Stimulated activated CD8-positive, alpha-beta memory T cell treated with anti-CD3 and anti-CD28 coated beads, Interleukin-12 subunit alpha, Interleukin-12 subunit beta, amount 100 ng/mL, for 1 hour (primary cell): ENCODE results near the gene LRRC75A.

Experiments used
- DNase-seq: peaks from one replicate; pipeline ENCODE4 v3.0.0-alpha.2; 2020; ENCODE audit warnings: low read depth

The LRRC75A gene

DNA sequence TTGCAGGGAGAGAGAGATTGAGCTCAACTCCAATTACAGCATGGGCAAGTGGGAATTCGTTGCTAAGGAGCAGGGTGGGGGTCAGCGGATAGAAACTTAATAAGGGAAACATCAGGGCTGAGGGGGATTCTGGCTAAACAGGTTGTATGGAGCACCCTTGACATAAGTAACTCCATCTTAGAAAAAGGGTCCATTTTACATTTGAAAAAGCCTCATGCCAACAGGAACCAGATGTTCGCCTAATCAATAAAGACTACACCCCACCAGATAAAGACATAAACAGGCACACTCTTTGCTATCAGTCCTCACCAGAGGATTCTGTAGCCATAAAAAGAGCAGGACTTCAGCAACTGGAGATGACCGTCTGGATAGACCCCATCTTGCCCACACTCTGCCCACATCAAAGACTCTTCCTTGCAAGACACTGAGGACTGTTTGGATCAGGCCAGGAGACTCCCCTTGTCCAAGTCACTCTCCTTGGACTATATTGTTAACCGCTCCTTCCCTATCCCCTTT, 1.6 kb upstream of the LRRC75A start:
- no peak for DNase-seq

DNA sequence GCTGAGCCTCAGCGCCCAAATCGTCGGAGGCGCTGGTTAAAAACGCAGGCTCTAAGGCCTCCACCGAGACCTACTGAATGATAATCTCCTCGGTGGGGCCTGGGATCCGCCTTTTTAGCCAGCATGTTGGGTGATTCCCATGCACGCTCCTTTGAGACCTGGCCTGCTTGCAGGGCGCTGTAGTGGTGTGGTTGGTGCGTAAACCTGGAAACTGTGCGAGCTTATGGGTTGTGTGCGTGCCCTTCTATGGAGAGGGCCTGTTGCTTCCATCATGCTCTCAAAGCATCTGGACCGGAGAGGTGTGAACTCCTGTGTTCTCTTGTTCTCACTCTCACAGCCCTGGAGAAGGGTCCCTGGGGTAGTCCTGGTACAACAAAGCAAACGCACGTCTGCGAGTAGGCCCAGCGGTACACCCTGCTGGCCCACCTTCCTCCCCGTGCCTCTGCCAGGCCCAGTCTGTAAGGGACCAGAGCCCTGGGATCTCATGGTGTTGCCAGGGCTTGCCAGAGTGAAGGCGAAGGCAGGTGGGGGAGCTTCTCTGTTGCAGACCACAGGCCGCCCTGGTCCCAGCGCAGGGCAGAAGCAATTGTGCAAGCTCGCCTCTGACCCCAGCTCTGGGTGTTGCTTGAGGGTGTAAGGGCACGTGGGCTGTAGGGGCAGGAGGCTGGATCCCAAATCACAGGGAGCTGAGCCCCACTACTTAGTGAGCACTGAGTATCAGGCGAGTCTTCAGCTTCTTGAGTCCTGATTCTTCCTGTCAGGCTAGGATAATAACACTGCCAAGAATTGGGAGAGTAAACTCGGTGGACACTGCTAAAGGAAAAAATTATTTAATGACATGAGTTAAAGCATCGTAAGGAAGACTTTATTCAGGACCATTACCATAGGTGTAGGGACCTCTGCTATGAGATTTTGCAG, 879 bp upstream of the LRRC75A start:
- DNase-seq = no peak

DNA sequence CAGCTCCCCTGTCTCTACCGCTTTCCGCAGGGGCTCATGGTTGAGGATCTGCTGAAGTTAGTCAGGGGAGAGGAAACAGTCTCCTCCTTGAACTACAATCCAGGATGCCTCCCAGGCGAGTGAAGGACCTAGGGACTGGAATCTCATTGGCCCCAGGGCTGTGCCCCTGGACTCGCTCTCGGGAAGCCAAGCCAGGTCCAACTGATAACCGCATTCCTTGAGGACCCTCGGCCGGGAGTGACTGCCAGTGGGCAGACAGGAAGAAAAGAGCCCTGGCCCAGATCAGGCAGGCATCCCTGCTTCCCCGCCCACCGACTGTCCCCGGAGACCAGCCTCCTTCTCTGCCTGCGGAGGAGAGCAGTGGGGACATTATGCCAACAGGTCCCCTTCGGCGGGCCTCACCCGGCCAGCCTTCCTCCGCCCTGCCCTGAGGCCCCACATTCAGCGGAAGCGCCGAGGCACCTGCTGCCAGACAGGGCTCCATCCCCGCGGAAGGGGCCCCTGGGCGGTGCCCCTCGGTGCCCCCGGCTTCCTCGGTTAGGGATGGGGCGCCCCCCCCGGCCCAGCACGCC, 776 bp downstream of the LRRC75A start:
- peak; percentile 1 for DNase-seq

DNA sequence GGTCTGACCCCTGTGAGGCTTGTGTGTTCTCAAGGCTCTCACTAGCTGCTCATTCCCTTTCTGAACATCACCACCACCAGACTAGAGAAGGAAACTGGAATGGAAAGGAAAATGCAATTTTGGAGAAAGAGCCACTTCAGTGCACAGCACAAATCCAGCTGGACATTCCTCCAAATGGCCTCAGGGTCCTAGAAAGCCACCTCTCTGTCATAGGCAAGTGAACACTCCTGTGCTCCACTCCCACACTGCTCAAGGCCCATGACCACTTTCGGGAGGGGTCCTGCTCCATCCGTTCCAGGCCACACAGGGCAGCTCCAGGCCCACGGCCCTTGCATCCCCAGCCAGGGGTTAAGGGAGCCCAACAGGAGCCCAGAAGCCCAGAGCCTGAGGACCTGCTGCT, 2.6 kb downstream of the LRRC75A start:
- no peak for DNase-seq

DNA sequence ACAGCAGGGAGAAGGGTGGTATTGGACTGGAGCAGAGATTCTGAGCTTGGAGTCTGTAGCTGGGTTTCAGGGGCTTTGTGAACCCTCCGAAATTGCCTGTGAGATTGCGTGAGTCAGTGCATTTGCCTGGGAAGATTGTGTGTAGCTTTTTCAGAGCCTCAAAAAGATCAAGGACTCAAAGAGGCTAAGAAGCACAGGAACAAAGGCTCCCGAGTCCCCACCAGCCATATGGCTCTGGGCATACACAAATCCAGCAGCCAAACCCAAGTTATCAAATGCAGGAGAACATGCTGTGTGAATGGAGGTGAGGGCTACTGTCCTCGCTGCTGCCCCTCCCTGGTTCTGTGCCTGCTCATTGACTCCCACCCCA, 3.0 kb downstream of the LRRC75A start:
- DNase-seq = no peak

DNA sequence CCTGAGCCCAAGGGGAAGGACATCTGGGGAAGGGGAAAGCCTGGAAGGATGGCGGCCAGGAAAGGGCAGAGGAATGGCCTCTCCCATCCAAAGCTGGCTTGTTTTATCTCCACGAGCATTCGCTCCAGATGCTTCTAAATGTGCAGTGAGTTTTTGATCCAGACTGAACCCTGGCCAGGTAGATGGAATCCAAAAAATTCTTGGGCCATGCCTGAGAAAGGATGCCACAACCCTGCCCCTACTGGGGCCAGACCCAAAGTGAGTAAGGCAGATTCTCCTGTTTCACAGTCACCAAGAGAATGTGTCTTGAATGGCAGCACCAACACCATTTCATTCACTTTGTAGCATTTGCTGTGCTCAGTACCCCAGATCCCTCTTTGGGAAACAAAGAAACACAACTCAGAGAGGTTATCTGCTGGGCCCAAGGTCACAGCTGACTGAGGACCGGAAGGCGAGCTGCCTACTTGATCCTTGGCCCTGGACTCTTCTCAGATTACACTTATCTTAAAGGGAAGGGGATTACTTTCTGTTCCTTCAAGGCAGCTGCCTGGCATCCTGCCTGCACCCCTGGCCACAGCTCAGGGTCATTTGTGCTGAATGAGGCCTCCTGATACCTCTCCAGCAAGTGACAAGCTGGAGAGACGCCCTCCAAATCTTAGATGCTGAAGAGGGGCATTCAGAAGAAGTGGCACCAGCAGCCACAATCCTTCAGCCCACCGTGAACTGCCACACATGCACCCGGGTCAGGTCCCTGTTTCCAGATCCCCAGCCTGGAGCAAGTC, 3.6 kb downstream of the LRRC75A start:
- no peak for DNase-seq

DNA sequence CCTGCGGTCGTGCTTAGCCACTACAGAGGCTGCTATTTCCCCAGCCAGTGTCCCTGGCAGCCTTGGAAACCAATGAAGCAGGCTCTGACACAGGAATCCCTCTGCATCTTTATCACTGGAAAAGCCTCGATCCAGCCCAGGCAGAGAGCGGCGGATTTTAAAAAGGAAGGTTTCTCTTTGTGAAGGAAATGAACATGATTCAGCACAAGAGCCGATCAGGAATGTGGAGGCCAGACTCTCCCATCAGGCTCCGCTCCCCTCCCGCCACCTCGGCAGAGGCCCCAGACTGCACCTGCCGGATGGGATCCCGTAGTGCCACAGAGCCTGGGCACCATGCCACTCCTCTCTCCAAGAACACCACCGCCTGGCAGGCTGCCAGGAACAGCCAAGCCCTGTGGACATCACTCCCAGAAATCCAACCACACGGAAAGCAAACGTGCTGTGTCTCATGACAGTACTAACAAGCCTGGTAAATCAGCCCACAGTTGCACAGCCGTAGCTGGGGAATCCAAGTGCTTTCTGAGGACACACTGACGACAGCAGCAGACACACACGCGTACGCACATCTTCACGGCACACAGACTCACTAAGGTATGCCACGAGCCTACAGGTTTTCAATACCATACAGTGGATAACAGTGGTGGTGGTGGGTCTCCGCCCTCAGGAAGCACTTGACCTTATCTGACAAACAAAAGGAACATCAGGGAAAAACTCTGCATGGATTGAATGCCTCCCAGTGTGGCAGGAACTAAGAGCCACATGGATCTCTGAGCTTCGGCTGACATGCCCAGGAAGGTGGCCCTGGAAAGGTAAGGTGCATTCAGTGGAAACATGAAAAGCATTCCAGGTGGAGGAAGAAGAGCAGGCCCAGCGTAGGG, 5.4 kb downstream of the LRRC75A start:
- no peak for DNase-seq

DNA sequence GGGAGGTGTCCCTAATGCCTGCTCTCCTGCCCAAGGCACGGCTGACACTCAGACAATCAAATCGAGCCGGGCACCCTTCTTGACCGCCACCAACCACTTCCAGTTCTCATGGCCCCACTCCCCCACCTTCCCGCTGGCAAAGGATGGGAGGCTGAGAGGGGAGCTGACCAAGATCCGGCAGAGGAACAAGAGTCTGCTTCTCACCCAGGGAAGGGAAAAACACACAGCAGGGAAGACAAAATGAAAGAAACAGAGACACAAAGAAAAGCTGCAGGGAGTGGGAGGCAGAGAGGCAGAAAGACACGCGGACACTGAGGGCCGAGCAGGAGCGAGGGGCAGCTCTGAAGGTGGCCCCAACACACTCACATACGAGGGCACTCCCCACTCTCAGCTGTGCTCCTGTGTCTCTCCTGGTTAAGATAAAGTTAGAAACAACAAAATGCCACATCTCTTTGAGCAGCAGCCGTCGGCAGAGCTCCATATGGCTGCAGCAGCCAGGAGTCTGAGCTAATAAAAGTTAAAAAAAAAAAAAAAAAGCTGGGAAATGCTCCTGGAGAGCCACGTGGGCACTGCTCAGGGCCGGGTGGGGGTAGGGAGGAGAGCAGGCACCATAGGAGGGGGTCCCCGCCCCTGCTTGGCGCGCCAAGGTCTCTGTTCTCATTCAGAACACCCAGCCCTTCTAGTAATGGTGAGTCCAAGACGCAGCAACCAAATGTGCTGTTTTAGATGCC, 7.4 kb downstream of the LRRC75A start:
- no peak for DNase-seq

DNA sequence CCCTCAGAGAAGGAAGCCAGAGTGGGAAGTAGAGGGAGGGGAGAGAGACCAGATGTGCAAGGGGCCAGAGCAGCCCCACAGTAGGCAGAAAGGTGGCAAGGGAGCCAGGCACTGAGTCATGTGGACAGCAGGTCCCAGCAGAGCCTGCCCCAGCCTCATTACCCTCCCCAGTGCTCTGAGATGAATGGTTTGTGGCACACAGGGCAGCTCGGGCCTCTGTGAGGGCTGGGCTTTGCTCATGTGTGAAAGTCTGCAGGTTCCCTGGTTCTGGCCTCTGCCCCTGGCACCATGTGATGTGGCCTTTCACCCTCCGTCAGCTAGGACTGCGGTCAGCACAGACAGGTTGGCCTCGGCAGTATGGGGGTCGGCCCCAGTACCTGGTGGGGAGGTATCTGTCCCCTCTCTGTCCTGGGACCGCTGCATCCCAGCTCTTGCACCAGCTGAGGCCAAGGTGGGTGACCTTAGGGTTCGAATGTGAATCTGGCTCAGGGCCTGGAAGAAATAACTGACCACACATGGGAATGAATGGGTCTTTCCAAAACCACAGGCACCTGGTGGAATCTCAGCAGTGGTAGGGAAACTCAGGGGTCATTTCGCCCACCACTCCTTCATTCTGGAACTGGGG, 8.9 kb downstream of the LRRC75A start:
- DNase-seq = no peak

DNA sequence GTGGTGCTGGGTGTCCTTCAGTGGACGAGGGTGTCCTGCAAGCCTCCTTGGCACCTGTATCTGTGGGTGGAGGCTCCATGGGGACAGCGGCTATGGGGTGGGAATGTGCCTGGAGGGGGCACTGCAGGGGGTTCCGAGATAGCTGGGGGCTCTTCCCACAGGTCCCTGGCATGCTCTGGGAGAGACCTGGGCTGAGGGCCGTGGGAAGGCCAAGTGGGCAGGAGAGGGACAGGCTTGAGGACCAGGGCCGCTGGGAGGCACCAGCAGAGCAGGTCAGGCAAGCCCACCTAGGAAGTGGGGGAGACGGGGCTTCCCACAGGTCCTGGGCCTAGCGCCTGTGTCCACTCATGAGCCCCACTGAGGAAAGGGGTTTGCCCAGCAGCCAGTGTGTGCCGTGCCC, 9.7 kb downstream of the LRRC75A start:
- no peak for DNase-seq

DNA sequence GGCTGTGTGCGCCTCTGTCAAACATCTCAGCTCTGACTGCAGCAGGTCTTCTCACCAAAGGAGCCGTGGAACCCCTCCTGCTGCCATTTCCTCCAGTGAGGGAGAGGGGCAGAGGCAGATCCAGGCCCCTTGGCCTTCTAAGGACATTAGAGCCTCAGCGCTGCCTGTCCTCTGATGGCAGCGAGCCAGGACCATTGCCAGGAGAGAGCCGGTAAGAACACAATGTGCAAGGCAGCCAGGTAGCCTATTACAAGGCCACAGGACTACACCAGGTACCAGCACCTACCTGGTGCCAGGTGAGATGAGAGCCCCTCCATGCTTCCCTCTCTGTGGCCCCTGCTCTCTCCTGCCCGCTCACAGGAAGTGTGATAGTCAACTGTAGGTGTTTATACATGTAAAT, 11.0 kb downstream of the LRRC75A start:
- DNase-seq = no peak

DNA sequence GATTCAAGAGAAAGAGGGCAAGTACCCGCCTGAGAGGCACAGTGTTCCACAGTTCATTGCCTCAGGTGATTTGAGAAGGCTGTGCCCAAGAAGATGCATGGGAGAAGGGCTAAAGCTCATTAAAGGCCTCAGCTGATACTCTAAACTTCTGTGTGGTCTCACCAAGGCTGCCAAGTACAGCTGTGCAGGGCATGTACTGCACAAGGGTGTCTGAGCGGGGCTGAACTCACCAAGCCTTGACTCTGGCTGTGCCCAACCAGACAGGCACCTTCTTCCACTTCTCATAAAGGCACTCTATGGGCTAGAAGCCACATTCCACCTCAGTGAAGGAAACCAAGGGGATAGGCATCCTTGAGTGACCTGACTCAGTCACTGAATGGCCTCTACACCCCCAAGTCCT, 12.7 kb downstream of the LRRC75A start:
- DNase-seq = no peak

DNA sequence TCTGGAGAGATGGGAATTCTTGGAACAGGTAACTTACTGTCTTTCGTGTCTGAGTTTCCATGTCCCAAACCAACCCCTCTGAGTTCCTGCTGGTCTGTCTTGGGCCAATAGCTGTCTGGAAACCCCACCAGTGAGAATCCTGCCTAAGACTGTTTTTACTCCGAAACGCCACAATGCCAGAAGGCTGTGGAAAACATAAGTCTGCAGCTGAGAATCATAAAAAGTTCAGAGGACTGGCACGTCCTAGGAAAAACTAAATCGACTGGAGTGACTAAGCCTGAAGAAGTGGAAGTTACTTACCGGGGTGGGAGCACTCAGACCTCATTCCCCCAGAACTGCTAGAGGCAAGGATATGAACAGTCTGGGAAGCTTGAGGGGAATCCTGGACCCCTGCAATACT, 13.3 kb downstream of the LRRC75A start:
- no peak for DNase-seq

DNA sequence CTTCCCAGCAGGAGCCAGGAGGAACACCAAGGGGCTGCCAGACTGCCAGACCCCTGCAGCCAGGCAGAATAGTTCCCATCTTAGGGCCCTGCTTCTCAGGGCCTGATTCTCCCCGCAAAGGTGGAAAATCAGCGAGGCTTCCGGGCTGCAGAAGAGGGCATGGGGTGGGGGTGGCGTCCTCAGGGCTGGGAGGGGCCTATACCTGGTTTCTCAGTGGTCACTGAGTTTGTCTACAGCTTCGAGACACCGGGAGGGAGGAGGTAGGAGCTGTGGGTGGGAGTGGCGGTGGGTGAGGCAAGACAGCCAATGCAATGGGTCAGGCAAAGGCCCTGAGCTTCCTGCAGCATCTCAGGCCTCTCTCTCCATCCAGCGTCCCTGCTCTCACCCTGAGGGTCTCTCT, 14.3 kb downstream of the LRRC75A start:
- DNase-seq = no peak

DNA sequence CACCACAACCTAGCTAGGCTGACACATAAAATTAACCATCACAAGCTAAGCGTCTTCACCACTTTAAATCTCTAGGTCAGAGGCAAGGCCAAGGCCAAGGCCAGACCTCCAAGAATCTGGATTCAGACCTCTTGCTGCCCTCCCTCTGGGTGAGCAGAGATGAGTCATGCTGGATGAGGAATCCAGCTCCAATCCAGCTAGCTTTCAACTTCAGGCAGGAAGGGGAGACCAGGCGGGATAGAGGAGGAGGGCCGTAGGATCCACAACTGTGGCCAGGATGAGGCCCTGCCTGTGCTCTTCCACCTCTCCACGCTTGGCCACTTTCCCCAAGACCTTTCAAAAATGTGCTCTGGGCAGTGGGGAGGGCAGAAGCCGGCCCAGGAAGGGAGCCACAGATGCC, 14.7 kb downstream of the LRRC75A start:
- DNase-seq = no peak

DNA sequence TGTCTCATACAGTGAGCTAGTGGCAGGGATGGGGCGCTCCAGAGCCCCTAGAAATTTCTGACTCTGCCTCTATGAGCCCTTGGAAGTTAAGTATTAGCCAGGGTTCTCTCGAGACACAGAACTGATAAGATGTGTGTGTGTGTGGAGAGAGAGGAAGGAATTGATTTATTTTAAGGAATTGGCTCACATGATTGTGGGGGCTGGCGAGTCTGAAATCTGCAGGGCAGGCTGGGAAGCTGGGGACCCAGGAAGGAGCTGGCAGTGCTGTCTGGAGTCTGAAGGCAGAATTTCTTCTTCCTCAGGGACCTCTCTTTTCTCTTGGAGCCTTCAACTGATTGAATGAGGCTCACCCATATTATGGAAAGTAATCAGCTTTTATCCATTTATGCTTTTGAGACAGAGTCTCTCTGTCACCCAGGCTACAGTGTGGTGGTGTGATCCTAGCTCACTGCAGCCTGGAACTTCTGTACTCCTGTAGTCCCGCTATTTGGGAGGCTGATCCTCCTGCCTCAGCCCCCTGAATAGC, 16.8 kb downstream of the LRRC75A start:
- no peak for DNase-seq

DNA sequence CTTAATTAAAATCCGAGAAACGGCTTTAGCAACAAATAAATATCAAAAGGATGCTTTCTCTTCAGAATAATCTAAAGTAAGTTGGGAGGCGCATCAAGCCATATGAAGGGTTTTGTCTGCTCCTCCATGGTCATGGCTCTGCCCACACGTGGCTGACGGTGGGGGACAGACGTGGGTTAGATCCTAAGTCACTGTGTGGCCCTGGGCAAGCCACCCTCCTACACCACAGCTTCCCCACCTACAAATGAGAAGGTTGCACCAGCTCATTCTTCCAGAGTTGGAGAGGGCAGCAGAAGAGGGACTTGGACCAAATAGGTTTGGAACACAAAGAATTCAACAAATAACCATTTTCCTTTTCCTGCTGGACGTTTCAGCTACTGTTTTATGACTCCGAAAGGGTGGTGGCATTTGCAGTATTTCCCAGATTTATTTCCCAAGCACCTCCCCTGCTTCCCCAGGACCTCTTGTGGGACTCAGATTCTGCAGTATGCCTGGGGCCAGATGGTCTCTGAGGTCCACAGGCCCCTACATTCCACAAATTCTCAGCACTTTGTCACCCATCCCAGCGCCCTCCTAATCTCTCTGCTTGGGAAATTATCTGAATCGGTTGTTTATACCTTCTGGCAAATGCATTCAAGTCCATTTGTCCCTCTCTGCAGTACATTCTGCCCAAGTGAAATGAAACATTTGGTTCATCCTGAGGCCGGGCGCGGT, 17.8 kb downstream of the LRRC75A start:
- DNase-seq = no peak

DNA sequence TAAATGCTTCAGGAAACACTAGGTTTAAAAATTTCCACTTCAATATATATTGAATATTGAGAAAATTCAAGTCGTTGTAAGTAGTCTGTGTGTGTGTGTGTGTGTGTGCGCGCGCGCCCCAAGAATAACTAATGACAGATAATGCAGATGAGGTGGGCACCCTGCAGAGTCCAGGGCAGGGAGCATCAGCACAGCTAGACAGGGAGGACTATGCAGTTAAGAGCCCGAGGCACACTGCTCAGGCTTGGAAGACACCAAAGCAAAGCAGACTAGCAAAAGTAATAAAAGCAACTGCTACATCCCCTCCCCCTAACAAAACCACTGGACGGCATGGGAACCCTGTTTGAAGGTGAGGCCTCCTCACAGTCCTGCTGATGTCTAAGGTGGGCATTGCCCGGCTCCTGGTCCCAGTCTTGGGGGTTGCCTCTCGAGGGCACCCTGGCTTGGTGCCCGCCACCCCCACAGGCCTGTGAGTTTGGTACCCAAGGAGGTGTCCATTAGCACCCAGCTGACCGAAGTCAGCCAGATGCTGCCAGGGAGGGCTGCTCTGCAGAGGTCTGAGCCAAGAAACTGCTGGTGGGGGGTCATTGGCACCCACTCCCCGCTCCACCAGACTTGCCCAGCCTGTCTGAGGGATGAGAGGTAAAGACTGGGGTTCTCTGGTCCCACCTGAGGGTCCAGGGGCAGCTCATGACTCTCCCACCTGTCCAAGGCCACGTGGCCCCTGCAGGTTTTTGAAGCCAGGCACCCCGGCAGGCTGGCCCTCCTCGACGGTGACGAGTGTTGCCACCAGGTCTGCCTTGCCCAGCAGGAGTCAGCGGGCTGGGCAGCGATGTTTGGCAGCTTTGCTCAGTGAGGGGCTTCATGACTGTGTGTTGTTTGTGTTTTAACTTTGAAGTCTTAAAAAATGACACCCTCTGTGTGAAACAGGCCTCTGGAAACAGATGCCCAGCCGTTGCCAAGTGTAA, 18.7 kb downstream of the LRRC75A start:
- no peak for DNase-seq

DNA sequence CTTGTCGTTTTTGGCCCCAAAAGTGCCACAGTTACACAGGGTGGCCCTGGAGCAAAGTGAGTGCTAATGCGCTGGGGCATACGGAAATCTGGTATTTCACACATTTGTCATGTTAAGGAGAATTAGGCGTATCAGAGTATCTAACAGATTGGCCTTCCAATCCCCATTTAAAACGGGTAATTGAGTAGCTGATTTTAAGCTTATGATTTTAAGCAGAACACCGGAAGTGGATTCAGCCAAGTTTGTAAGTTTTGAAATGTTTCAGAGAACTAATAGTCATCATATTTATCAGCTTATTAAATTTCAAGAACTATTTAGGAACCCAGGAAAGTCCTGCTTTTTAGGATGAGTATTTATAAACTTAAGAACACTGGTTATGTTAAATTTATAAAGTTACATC, 19.5 kb downstream of the LRRC75A start:
- DNase-seq = no peak
